ENCODE data around the gene FBRSL1. TPM values are rescaled to one million over a fixed set of nuclear protein-coding genes. Genes with fewer than 3 reads are reported as not detected.

The FBRSL1 gene
- total RNA-seq, 1 donor from 2014 or later = 43.8 TPM

DNA sequence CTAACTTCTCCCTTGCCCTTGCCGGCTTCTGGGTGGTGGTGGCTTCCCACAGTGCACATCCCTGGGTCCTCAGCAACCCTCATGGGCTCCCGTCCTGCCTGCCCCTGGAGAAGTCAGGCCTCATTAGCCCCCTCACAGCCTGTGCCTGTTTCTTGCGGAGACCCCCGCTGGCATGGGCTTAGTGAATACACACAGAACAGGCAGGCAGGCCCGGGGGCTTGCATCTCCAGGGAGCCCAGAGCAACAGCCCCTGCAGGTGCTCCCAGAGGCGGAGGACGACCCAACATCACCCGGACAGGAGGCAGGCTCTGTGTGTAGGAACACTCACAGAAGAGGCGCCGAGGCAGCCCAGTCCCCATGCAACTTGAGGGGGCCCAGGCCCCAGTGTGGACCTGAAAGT is 25.1 kb upstream of the FBRSL1 start:
- H2AFZ ChIP-seq (ENCODE audit: low read depth, low read length) = no peak overlapping the region
- H3K36me3 ChIP-seq (ENCODE audit: insufficient read depth, low read length) = no peaks in the 10 kb centered on the region
- H3K4me1 ChIP-seq (ENCODE audit: insufficient read depth, low read length) = peaks cover 9% of the 10 kb centered on the region
- DNase-seq (ENCODE audit: low read depth) (no peak), FAIRE-seq (no peak)
- H3K27ac Mint-ChIP-seq (ENCODE audit: unreplicated experiment) = no peak overlapping the region
- peaks cover 22% of the 10 kb centered on the region for H3K27me3 Mint-ChIP-seq (ENCODE audit: low read depth, unreplicated experiment)
- no peak overlapping the region for H3K4me3 ChIP-seq (ENCODE audit: insufficient read depth, low read depth, low read length)
- TF ChIP-seq, protein P1, sequence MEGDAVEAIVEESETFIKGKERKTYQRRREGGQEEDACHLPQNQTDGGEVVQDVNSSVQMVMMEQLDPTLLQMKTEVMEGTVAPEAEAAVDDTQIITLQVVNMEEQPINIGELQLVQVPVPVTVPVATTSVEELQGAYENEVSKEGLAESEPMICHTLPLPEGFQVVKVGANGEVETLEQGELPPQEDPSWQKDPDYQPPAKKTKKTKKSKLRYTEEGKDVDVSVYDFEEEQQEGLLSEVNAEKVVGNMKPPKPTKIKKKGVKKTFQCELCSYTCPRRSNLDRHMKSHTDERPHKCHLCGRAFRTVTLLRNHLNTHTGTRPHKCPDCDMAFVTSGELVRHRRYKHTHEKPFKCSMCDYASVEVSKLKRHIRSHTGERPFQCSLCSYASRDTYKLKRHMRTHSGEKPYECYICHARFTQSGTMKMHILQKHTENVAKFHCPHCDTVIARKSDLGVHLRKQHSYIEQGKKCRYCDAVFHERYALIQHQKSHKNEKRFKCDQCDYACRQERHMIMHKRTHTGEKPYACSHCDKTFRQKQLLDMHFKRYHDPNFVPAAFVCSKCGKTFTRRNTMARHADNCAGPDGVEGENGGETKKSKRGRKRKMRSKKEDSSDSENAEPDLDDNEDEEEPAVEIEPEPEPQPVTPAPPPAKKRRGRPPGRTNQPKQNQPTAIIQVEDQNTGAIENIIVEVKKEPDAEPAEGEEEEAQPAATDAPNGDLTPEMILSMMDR (IDR thresholded peaks at IDR 0.05; ENCODE audit: insufficient read depth, low read depth, low read length) = no peak
- TF ChIP-seq EZH2 (IDR thresholded peaks at IDR 0.05; ENCODE audit: insufficient read depth, low read length) = no peak
- no peak overlapping the region for H3K4me2 ChIP-seq (ENCODE audit: low read length)
- H3K9ac ChIP-seq (ENCODE audit: low read length) = no peak overlapping the region
- H4K20me1 ChIP-seq (ENCODE audit: insufficient read depth, low read length) = no peaks in the 10 kb centered on the region
- no peaks in the 10 kb centered on the region for H3K79me2 ChIP-seq (ENCODE audit: insufficient read depth, low read length)
- H3K27ac ChIP-seq (ENCODE audit: low read depth, low read length) = no peak overlapping the region
- H3K4me1 Mint-ChIP-seq (ENCODE audit: low read depth, unreplicated experiment) = peaks cover 3% of the 10 kb centered on the region
- peaks cover 3% of the 10 kb centered on the region for H3K9me3 ChIP-seq (ENCODE audit: insufficient read depth, low read depth, low read length)
- H3K9me3 Mint-ChIP-seq (ENCODE audit: unreplicated experiment) = peaks cover 3% of the 10 kb centered on the region
- H3K27me3 ChIP-seq (ENCODE audit: insufficient read depth, low read length) = peaks cover 4% of the 10 kb centered on the region
- no peaks in the 10 kb centered on the region for H3K36me3 Mint-ChIP-seq (ENCODE audit: low read depth, unreplicated experiment)
- no peak overlapping the region for H3K4me3 Mint-ChIP-seq (ENCODE audit: unreplicated experiment)

DNA sequence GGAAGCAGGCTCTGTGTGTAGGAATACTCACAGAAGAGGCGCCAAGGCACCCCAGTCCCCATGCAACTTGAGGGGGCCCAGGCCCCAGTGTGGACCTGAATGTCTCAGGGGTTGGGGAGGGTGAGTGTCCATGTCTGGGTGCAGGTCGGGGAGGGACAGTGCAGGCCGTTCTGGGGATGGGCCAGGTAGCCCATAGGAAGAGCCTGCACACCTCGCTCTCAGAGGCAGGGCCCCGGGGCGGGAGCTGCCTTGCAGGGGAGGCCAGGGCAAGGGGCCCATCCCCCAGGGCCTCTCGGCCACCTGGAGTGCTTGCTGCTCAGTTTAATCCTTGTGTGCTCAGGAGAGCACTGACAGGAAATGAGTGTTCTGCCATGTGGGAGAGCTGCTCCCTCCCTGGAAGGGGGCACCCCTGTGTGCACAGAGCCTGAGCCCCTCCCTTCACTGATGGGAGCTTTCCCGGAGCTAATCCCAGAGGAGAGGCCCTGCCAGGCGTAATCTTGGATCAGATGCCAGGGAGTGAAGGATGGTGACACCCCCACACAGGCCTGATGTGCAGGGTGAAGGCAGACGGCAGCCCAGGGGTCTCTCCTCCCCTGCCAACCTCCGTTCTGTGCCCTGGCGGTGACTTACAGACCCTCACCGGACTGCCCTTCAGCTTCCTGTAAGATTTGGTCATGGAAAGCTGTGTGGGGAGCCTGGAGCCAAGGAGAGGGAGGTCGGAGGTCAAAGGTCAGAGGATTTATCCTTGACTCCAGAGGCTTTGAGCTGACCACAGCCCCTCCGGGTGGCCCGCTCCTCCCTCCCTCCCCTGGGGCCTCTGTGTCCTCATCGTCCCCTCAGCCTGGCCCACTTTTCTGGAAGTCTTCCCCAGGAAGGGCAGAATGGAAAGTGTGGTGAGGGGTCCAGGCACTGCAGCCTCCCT is 24.4 kb upstream of the FBRSL1 start:
- no peak overlapping the region for H3K9ac ChIP-seq (ENCODE audit: low read length)
- no peak overlapping the region for H3K27ac ChIP-seq (ENCODE audit: low read depth, low read length)
- Mint-ChIP-seq H3K27ac (ENCODE audit: unreplicated experiment) (no peak overlapping the region), H3K27me3 (ENCODE audit: low read depth, unreplicated experiment) (peaks cover 24% of the 10 kb centered on the region), H3K4me3 (ENCODE audit: unreplicated experiment) (no peak overlapping the region), H3K4me1 (ENCODE audit: low read depth, unreplicated experiment) (peaks cover 3% of the 10 kb centered on the region), H3K9me3 (ENCODE audit: unreplicated experiment) (peaks cover 3% of the 10 kb centered on the region), H3K36me3 (ENCODE audit: low read depth, unreplicated experiment) (no peaks in the 10 kb centered on the region)
- H2AFZ ChIP-seq (ENCODE audit: low read depth, low read length) = no peak overlapping the region
- no peaks in the 10 kb centered on the region for H4K20me1 ChIP-seq (ENCODE audit: insufficient read depth, low read length)
- FAIRE-seq (no peak), DNase-seq (ENCODE audit: low read depth) (no peak)
- peaks cover 3% of the 10 kb centered on the region for H3K9me3 ChIP-seq (ENCODE audit: insufficient read depth, low read depth, low read length)
- peaks cover 9% of the 10 kb centered on the region for H3K4me1 ChIP-seq (ENCODE audit: insufficient read depth, low read length)
- no peak overlapping the region for H3K4me3 ChIP-seq (ENCODE audit: insufficient read depth, low read depth, low read length)
- TF ChIP-seq EZH2 (IDR thresholded peaks at IDR 0.05; ENCODE audit: insufficient read depth, low read length) = no peak
- TF ChIP-seq, protein P1 (IDR thresholded peaks at IDR 0.05; ENCODE audit: insufficient read depth, low read depth, low read length) = no peak
- H3K79me2 ChIP-seq (ENCODE audit: insufficient read depth, low read length) = no peaks in the 10 kb centered on the region
- no peaks in the 10 kb centered on the region for H3K36me3 ChIP-seq (ENCODE audit: insufficient read depth, low read length)
- H3K27me3 ChIP-seq (ENCODE audit: insufficient read depth, low read length) = peaks cover 4% of the 10 kb centered on the region
- no peak overlapping the region for H3K4me2 ChIP-seq (ENCODE audit: low read length)

Measured in astrocyte (in vitro differentiated cells and primary cell).